Measurements from ENCODE around the gene NRAP. TPM values are rescaled to one million over a fixed set of nuclear protein-coding genes. Genes with fewer than 3 reads are reported as not detected.

Gene NRAP
- total and polyA plus RNA-seq, 2 of the 8 experiments (the other 6 are each of a cell fraction or from before 2014, with no cell fraction given): not detected

DNA sequence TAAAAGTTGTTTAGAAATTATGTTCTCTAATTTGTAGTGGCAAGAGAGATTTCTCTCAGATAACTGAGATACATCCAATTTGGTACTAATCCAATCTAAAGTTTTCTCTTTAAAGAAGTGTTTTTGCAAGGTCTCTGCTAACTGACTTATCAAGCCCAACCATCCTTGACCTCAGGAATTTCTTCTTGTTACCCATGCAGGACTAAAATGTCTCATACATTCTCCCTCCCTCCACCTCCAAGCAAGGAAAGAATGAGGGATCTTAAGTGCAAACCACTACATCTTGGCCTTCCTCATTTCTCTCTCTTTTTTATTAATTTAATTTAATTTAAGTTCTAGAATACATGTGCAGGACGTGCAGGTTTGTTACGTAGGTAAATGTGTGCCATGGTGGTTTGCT is 12.8 kb downstream of the NRAP start:
- POLR2A ChIA-PET (ENCODE audit: partially characterized antibody): no interaction called here
- CTCF ChIA-PET (ENCODE audit: partially characterized antibody): interaction anchor here (0.6 to 1.2 kb wide), 2 partner anchors 8 to 11 kb away, joined by 3 read pairs; no protein-coding TSS in a partner anchor

More for the DNA sequence above, 12.8 kb downstream of the NRAP start:
- H3K4ac ChIP-seq (replicated peaks; ENCODE audit: insufficient read length, low read depth, low read length): no peak overlapping the region
- no peak overlapping the region for H3K4me3 ChIP-seq (ENCODE audit: extremely low read depth in 1 of 4, insufficient read depth in 2 of 4, low read depth in 3 of 4, low read length in 4 of 4)
- H2BK20ac ChIP-seq (ENCODE audit: low read length): no peak overlapping the region
- no peak overlapping the region for H3K4me2 ChIP-seq (ENCODE audit: insufficient read depth in 1 of 2, low read depth in 2 of 2, low read length in 2 of 2)
- TF ChIP-seq CEBPB (IDR thresholded peaks at IDR 0.05; ENCODE audit: low read depth, low read length): no peak
- TF ChIP-seq HDAC6 (IDR thresholded peaks at IDR 0.05; ENCODE audit: low read depth, low read length): no peak
- TF ChIP-seq RNF2 (IDR thresholded peaks at IDR 0.05; ENCODE audit: borderline replicate concordance, low read depth, low read length, missing control alignments, poor library complexity, severe bottlenecking): no peak
- no peak for TF ChIP-seq SIX5 (IDR thresholded peaks at IDR 0.05; ENCODE audit: low read depth, low read length)
- TF ChIP-seq TEAD4 (IDR thresholded peaks at IDR 0.05; ENCODE audit: low read depth, low read length): no peak
- TF ChIP-seq BACH1 (IDR thresholded peaks at IDR 0.05; ENCODE audit: low read length): no peak
- no peak for TF ChIP-seq EZH2 (IDR thresholded peaks at IDR 0.05; ENCODE audit: low read depth, low read length, severe bottlenecking)
- TF ChIP-seq SIRT6 (IDR thresholded peaks at IDR 0.05; ENCODE audit: low read length): no peak
- no peak for TF ChIP-seq EGR1 (IDR thresholded peaks at IDR 0.05; ENCODE audit: borderline replicate concordance, low read depth, low read length)
- H2BK15ac ChIP-seq (ENCODE audit: low read length): no peak overlapping the region
- no peak for DNase-seq (ENCODE audit: low read depth in 1 of 2, low spot score in 2 of 2)
- H3K79me2 ChIP-seq (ENCODE audit: control insufficient read depth in 1 of 2, insufficient read depth in 2 of 2, low read length in 2 of 2): no peaks in the 10 kb centered on the region
- no peak overlapping the region for H2BK5ac ChIP-seq (ENCODE audit: low read depth, low read length)
- H3K36me3 ChIP-seq (ENCODE audit: control insufficient read depth in 2 of 4, insufficient read depth in 4 of 4, low read length in 3 of 4): no peaks in the 10 kb centered on the region
- no peaks in the 10 kb centered on the region for H3K23me2 ChIP-seq (ENCODE audit: low read depth, low read length)
- WGBS, 2 experiments (ENCODE audit: extremely low coverage in 1 of 2, insufficient coverage in 1 of 2, insufficient read length in 1 of 2, insufficient replicate concordance in 2 of 2, low coverage in 1 of 2, low lambda C conversion rate in 2 of 2, missing lambda C conversion rate in 1 of 2): 100% methylated on average over 2 of the region's 2 CpGs; no CpG with 5 or more reads in 1 of the 2 experiments
- H2BK120ac ChIP-seq (replicated peaks; ENCODE audit: low read depth, low read length): no peak overlapping the region
- H2AFZ ChIP-seq (ENCODE audit: low read length): no peak overlapping the region
- H3K18ac ChIP-seq (ENCODE audit: extremely low read depth, low read length): no peak overlapping the region
- H3K9ac ChIP-seq (replicated peaks in 1 of 4; ENCODE audit: extremely low read depth in 1 of 4, low read depth in 3 of 4, low read length in 3 of 4): no peak overlapping the region
- no peak overlapping the region for H4K8ac ChIP-seq (ENCODE audit: extremely low read depth, insufficient read depth, low read length)
- no peaks in the 10 kb centered on the region for H3K27me3 ChIP-seq (replicated peaks in 1 of 4; ENCODE audit: control insufficient read depth in 3 of 4, extremely low read depth in 1 of 4, insufficient read depth in 3 of 4, low read length in 3 of 4)
- no peaks in the 10 kb centered on the region for H4K20me1 ChIP-seq (replicated peaks in 1 of 2; ENCODE audit: control insufficient read depth in 1 of 2, insufficient read depth in 2 of 2, low read length in 2 of 2)
- no peak overlapping the region for H4K91ac ChIP-seq (replicated peaks; ENCODE audit: insufficient read length, low read length)
- H2BK12ac ChIP-seq (ENCODE audit: low read depth, low read length): no peak overlapping the region
- no peak overlapping the region for H3K56ac ChIP-seq (replicated peaks; ENCODE audit: insufficient read length, low read depth, low read length)
- H4K5ac ChIP-seq (ENCODE audit: insufficient read length, low read depth, low read length): no peak overlapping the region
- no peak overlapping the region for H3K14ac ChIP-seq (ENCODE audit: insufficient read length)
- H3K79me1 ChIP-seq (ENCODE audit: low read depth, low read length): no peaks in the 10 kb centered on the region
- no peak for FAIRE-seq
- H3K27ac ChIP-seq (ENCODE audit: low read depth, low read length): no peak overlapping the region
- H2AK5ac ChIP-seq (ENCODE audit: low read depth, low read length): no peak overlapping the region
- no peak overlapping the region for H3K23ac ChIP-seq (ENCODE audit: insufficient read length)
- H3K9me3 ChIP-seq (ENCODE audit: insufficient read depth in 2 of 2, low read depth in 1 of 2, low read length in 1 of 2): no peaks in the 10 kb centered on the region
- H3K4me1 ChIP-seq (replicated peaks in 1 of 4; ENCODE audit: control insufficient read depth in 3 of 4, insufficient read depth in 4 of 4, low read length in 3 of 4): no peaks in the 10 kb centered on the region
